ACHN (cell line): Measurements from ENCODE around the gene SKIC2.
A peak's percentile ranks its signal among the peaks of the same experiment; 100 is the strongest.
"Not testable (repeated sequence)": the region's sequence is repeated elsewhere in the genome, so short reads cannot be mapped to it uniquely, and the experiment has no call there.

ENCODE experiments used
- DNase-seq: peaks from one replicate; pipeline ENCODE4 v3.0.0-alpha.2; 2015
- in situ Hi-C: cut with HindIII; loops from 2 replicates; pipeline ENCODE4 v1.10.0; 2017; ENCODE audit warnings: low sequenced_read_pairs, low pct_ligation_motif_present, low pct_unique_long_range_greater_than_20kb

The SKIC2 gene

GRCh38 chr6:31966506-31966905, 7.5 kb downstream of the SKIC2 start:
- in situ Hi-C loops = no loop called here
- no peak for DNase-seq

GRCh38 chr6:31966997-31967925, 8.3 kb downstream of the SKIC2 start:
- in situ Hi-C loops = no loop called here
- no peak for DNase-seq

DNA sequence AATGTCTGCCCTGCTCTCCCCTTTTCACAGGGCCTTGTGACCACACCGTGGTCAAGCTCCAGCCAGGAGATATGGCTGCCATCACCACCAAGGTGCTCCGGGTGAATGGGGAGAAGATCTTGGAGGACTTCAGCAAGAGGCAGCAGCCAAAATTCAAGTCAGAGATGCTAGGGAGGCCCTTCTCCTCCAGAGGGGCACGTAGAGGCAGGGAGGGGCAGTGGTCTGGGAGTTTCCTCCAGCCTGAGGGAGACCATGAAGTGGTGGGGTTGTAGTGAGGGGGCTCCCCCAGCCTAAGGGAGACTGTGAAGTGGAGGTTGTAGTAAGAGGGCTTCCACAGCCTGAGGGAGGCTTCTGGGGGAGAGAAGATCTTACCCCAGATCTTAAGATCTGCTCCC, 8.9 kb downstream of the SKIC2 start:
- in situ Hi-C loops = no loop called here
- no peak for DNase-seq

DNA sequence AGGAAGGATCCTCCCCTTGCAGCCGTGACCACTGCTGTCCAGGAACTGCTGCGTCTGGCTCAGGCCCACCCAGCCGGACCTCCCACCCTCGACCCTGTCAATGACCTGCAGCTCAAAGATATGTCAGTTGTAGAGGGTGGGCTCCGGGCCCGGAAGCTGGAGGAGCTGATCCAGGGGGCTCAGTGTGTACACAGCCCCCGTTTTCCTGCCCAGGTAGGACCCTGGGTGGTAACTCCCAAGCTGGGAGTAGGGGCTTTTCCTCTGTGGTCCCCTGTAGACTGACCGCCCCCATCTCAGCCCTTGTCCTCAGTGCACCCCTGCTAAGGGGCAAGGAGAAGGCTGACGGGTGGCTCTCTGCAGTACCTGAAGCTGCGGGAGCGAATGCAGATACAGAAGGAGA, 9.4 kb downstream of the SKIC2 start:
- in situ Hi-C loops = no loop called here
- DNase-seq = no peak

- DNase-seq = no peak
- in situ Hi-C loops = no loop called here
Measured at GRCh38 chr6:31968791-31969711, 10.1 kb downstream of the SKIC2 start.

- in situ Hi-C loops = no loop called here
- DNase-seq = peak; percentile 26
Measured at GRCh38 chr6:31969712-31970603, 11.0 kb downstream of the SKIC2 start.

DNA sequence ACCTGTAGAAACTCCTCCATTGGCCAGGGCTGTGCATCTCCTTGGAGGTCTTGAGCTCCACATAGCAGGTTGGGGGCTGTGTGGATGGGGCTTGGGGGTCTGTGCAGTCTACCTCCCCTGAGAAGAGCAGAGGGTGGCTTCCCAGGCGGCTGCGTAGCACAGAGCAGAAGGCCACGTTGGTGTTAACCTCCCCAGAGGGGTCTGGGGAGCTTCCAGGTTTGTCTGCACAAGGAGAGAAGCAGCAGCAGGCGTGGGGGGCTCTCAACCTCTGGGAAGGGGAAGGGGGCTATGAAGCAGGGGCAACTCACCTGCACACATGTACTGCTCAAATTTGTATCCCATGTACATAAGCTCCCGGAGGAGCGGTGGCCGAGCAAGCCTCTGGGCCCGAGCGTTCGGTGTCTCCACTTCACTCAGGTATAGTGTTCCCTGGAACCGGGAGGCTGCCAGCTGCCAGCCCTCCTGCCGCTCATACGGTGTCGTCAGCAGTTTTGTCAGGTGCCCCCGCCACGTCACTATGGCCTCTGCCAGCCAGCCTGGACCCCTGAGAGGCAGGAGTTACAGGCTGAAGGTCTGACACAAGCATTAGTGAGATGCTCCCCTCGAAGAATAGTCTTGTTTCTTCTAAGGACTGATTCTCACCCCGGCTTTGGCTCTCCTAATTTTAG, 11.8 kb downstream of the SKIC2 start:
- DNase-seq = no peak
- in situ Hi-C loops = no loop called here

- in situ Hi-C loops = no loop called here
- DNase-seq = no peak
Measured at GRCh38 chr6:31971279-31971992, 12.5 kb downstream of the SKIC2 start.

DNA sequence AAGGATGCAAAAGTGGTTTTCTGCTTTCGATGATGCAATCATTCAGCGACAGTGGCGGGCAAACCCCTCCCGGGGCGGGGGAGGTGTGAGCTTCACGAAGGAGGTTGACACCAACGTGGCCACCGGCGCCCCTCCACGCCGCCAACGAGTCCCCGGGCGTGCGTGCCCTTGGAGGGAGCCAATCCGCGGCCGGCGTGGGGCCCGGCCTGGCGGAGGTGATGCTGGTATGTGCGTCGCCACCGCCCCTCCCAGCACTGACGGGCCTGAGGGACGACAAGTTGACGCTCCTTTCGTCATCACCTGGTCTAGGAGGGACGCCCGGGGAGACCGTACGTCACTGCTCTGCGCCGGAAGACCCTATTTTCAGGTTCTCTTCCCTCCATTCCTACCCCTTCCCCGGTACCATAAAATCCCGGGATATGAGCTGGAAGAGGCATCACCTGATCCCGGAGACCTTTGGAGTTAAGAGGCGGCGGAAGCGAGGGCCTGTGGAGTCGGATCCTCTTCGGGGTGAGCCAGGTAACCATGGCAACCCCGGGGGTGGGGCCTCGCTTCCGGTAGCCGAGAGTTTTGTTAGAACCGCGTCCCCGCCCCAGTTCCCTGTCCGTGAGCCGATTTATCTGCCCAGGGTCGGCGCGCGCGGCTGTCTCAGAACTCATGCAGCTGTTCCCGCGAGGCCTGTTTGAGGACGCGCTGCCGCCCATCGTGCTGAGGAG, 13.2 kb downstream of the SKIC2 start, which contains the start of gene DXO:
DXO (minus strand) TSS at position 146 of the 716 bp plus-strand sequence. CDS start 463 bp downstream, outside the sequence.
- peak; percentile 94 for DNase-seq
- in situ Hi-C loops = no loop called here

GRCh38 chr6:31972709-31973350, 13.9 kb downstream of the SKIC2 start:
- peak; percentile 15 for DNase-seq
- in situ Hi-C loops = no loop called here

DNA sequence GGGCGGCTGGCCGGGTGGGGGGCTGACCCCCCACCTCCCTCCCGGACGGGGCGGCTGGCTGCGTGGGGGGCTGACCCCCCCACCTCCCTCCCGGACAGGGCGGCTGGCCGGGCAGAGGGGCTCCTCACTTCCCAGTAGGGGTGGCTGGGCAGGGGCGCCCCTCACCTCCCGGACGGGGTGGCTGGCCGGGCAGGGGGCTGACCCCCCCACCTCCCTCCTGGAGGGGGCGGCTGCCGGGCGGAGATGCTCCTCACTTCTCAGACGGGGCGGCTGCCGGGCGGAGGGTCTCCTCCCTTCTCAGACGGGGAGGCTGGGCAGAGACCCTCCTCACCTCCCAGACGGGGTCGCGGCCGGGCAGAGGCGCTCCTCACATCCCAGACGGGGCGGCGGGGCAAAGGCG, 17.1 kb downstream of the SKIC2 start:
- DNase-seq, in situ Hi-C loops: not testable (repeated sequence)

GRCh38 chr6:31977816-31978431, 18.9 kb downstream of the SKIC2 start:
- no peak for DNase-seq
- in situ Hi-C loops = no loop called here

GRCh38 chr6:31978831-31979230, 19.9 kb downstream of the SKIC2 start:
- no peak for DNase-seq
- in situ Hi-C loops = no loop called here

- in situ Hi-C loops = no loop called here
Measured at GRCh38 chr6:31979238-31979898, 20.4 kb downstream of the SKIC2 start.

DNA sequence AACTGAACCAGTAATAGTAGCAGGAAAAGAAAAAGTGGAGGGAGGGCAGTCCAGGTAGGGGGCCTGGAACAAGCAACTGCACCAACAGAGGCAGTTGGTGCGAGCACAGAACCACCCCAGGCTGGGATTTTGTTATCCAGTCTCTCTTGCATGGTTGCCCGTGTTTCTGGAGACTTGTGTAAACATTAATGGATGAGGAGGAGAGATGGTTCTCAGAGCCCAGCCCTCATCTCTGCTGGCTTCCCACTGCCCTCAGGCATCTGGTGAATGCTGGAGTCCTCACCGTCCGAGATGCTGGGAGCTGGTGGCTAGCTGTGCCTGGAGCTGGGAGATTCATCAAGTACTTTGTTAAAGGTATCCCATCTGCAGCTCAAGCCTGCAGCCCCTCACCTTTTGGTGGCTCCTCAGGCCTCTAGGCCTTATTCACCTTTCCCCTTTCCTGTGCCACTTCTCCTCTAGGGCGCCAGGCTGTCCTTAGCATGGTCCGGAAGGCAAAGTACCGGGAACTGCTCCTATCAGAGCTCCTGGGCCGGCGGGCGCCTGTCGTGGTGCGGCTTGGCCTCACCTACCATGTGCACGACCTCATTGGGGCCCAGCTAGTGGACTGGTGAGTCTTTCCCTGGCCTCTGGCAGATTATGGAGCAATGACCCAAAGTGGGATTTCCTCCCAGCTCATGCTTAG, 21.4 kb downstream of the SKIC2 start:
- in situ Hi-C loops, DNase-seq: not testable (repeated sequence)

More at GRCh38 chr6:31979238-31979898, 20.4 kb downstream of the SKIC2 start:
- DNase-seq = no peak
